Common myeloid progenitor, CD34-positive (primary cell): ENCODE results near the gene IKZF5.

ENCODE experiments used
- CTCF ChIA-PET: fragments of 350-600 bp; sonication (Branson Sonifier 250); formaldehyde crosslinking; loops from one replicate; lab custom pipeline; 2021; ENCODE audit warnings: antibody characterized with exemption; lab: Charles Lee
- POLR2A ChIA-PET: fragments of 350-600 bp; sonication (Branson Sonifier 250); formaldehyde crosslinking; loops from one replicate; lab custom pipeline; 2021; ENCODE audit warnings: antibody characterized with exemption; lab: Charles Lee
- DNase-seq, 3 donors: peaks; one replicate each; pipeline versions ENCODE4 v3.0.0 to v3.0.0-alpha.2; 2013
- H3K27ac ChIP-seq, 2 experiments: 1 replicate in 1 of 2; 2 replicates in 1 of 2; pipeline ENCODE4 v1.7.0; 2013; ENCODE audit warnings: inconsistent platforms in 2 of 2, low read length in 2 of 2, mild to moderate bottlenecking in 2 of 2, low read depth in 1 of 2, moderate library complexity in 1 of 2; ENCODE audit not compliant: severe bottlenecking in 2 of 2, insufficient read depth in 1 of 2, poor library complexity in 1 of 2
- H3K27me3 ChIP-seq, 5 experiments: replicated peaks in 2 of 5; 1 replicate in 3 of 5; 2 replicates in 2 of 5; pipeline versions ENCODE4 v1.6.1 to v1.7.0; 2013; ENCODE audit warnings: low read length in 4 of 5, mild to moderate bottlenecking in 2 of 5, moderate library complexity in 2 of 5, inconsistent platforms in 1 of 5; ENCODE audit not compliant: insufficient read depth in 5 of 5, control insufficient read depth in 4 of 5
- H3K36me3 ChIP-seq, 4 experiments: 1 replicate in 2 of 4; 2 replicates in 2 of 4; pipeline versions ENCODE4 v1.6.1 to v1.7.0; 2013; ENCODE audit warnings: low read length in 3 of 4, control low read depth in 1 of 4, mild to moderate bottlenecking in 1 of 4; ENCODE audit not compliant: control insufficient read depth in 4 of 4, insufficient read depth in 4 of 4
- H3K4me1 ChIP-seq, 4 experiments: 1 replicate in 3 of 4; 2 replicates in 1 of 4; pipeline versions ENCODE4 v1.6.1 to v1.7.1; 2013; ENCODE audit warnings: low read length in 3 of 4, mild to moderate bottlenecking in 3 of 4, control low read depth in 1 of 4, inconsistent platforms in 1 of 4, moderate library complexity in 1 of 4; ENCODE audit not compliant: control insufficient read depth in 4 of 4, insufficient read depth in 4 of 4; ENCODE audit errors: control extremely low read depth in 1 of 4
- H3K4me3 ChIP-seq, 7 experiments: 1 replicate in 4 of 7; 2 replicates in 3 of 7; pipeline versions ENCODE4 v1.5.1 to v1.7.0; 2013; ENCODE audit warnings: mild to moderate bottlenecking in 7 of 7, low read length in 6 of 7, moderate library complexity in 6 of 7, inconsistent platforms in 2 of 7, low read depth in 2 of 7, control low read depth in 1 of 7; ENCODE audit not compliant: insufficient read depth in 4 of 7, control insufficient read depth in 1 of 7; ENCODE audit errors: extremely low read depth in 1 of 7
- H3K9me3 ChIP-seq, 5 experiments: 1 replicate in 4 of 5; 2 replicates in 1 of 5; pipeline versions ENCODE4 v1.6.1 to v1.7.1; 2013; ENCODE audit warnings: low read length in 4 of 5, mild to moderate bottlenecking in 2 of 5, inconsistent platforms in 1 of 5, low read depth in 1 of 5, moderate library complexity in 1 of 5; ENCODE audit not compliant: control insufficient read depth in 4 of 5, insufficient read depth in 2 of 5; ENCODE audit errors: control extremely low read depth in 1 of 5
- WGBS: methylation state at CpG from one replicate; pipeline ENCODE4 v1.1.5; 2013; ENCODE audit not compliant: insufficient coverage; 5-methylcytosine and 5-hydroxymethylcytosine counted together

The IKZF5 gene

DNA sequence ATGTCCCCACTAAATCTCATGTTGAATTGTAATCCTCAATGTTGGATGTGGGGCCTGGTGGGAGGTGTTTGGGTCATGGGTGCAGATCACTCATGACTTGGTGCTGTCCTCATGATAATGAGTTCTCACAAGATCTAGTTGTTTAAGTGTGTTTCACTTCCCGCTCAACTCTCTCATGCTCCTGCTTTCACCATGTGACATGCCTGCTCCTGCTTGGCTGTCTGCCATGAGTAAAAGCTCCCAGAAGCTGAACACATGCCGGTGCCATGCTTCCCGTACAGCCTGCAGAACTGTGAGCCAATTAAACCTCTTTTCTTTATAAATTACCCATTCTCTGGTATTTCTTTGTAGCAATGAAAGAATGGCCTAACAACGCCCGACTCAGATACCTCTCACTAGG is 34.6 kb downstream of the IKZF5 start:
- H3K9me3 ChIP-seq, result no peaks in the 10 kb centered on the region
- CTCF ChIA-PET, result no interaction called here
- H3K27me3 ChIP-seq, result no peaks in the 10 kb centered on the region
- POLR2A ChIA-PET, result no interaction called here
- no peak for DNase-seq
- H3K36me3 ChIP-seq, result no peaks in the 10 kb centered on the region
- H3K4me3 ChIP-seq, result no peak overlapping the region
- no peaks in the 10 kb centered on the region for H3K4me1 ChIP-seq
- 100% methylated on average over 3 of the region's 5 CpGs for WGBS
- no peak overlapping the region for H3K27ac ChIP-seq

DNA sequence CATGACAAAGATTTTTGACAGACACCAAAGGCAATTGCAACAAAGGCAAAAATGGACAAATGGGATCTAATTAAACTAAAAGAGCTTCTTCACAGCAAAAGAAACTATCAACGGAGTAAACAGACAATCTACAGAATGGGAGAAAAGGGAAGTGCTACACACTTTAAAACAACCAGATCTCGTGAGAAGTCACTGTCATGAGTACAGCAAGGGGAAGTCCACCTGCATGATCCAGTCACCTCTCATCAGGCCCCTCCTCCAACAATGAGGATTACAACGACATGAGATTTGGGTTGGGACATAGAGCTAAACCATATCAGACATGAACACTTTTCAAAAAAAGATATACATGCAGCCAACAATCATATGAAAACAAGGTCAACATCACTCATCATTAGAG is 39.9 kb downstream of the IKZF5 start:
- POLR2A ChIA-PET, result no interaction called here
- CTCF ChIA-PET, result no interaction called here
- Histone ChIP-seq H3K9me3 (peaks cover 0 to 34% (median 16%) of the 10 kb centered on the region in 5 experiments), H3K36me3 (no peaks in the 10 kb centered on the region), H3K27me3 (no peaks in the 10 kb centered on the region), H3K27ac (no peak overlapping the region), H3K4me3 (no peak overlapping the region), H3K4me1 (no peaks in the 10 kb centered on the region)
- no CpG with 5 or more reads among the region's 3 CpGs for WGBS
- no peak for DNase-seq

DNA sequence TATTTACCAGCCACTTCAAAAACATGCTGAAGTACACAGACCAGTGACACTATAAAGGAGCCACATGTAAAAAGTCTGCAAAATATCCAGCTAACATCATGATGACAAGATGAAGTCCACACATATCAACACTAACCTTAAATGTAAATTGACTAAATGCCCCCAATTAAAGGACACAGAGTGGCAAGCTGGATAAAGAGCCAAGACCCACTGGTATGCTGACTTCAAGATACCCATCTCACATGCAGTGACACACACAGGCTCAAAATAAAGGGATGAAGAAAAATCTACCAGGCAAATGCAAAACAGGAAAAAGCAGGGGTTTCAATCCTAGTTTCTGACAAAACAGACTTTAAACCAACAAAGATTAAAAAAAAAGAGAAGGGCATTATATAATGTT is 41.7 kb downstream of the IKZF5 start:
- Histone ChIP-seq H3K27ac (no peak overlapping the region), H3K27me3 (no peaks in the 10 kb centered on the region), H3K4me1 (no peaks in the 10 kb centered on the region), H3K4me3 (no peak overlapping the region), H3K9me3 (peaks cover 0 to 36% (median 16%) of the 10 kb centered on the region in 5 experiments), H3K36me3 (no peaks in the 10 kb centered on the region)
- DNase-seq, result peak in 2 of 3 donors; percentile 14 to 25
- POLR2A ChIA-PET, result no interaction called here
- CTCF ChIA-PET, result interaction anchor here (1.5 kb wide), 1 partner anchor 13 kb away, joined by 5 read pairs; the partner anchor contains the start of gene PSTK

DNA sequence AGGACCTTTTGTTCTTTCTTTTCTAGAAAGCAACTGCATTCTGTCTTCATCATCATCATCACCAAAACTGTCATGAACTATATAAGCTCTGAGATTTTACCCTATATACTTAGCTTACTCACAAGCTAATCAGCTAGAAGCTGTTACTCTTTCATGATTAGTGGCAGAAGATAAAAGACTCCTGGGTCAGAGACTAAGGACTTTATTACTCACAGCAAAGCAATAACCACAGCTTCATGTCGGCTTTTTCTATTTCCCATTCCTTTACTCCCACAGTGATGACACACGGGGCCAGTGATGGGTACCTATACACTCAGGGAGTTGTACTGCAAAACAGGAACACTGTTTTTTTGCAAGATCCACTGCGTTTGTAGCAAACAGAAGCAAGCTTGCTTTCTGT is 46.2 kb downstream of the IKZF5 start:
- no peaks in the 10 kb centered on the region for H3K4me1 ChIP-seq
- POLR2A ChIA-PET, result no interaction called here
- 76% methylated on average over 2 of the region's 3 CpGs for WGBS
- H3K27ac ChIP-seq, result no peak overlapping the region
- peaks cover 0 to 2% (median 0%) of the 10 kb centered on the region in 5 experiments for H3K27me3 ChIP-seq
- peaks cover 0 to 26% (median 13%) of the 10 kb centered on the region in 5 experiments for H3K9me3 ChIP-seq
- no peaks in the 10 kb centered on the region for H3K36me3 ChIP-seq
- no peak overlapping the region for H3K4me3 ChIP-seq
- CTCF ChIA-PET, result no interaction called here
- DNase-seq, result no peak

DNA sequence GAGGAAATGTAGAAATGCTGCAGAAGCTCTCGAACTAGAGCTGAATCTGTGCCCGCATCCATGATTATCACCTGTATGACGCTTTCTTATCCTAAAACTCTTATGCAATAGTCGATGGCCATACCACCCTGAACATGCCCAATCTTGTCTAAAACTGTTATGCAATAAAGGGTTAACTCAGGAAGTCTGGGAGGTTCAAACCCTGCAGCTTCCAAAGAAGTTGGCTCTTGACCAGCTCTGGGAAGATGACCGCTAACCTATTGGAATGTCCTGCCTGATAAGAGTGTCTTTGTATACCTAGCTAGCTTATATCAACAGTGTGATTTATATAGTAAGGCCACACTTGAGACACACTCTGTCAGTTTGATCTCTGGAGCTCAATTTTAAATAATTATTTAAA is 51.1 kb downstream of the IKZF5 start:
- ChIA-PET POLR2A (no interaction called here), CTCF (no interaction called here)
- Histone ChIP-seq H3K9me3 (peaks cover 0 to 7% (median 6%) of the 10 kb centered on the region in 5 experiments), H3K27me3 (peaks cover 0 to 6% (median 0%) of the 10 kb centered on the region in 5 experiments), H3K4me3 (no peak overlapping the region), H3K27ac (no peak overlapping the region), H3K36me3 (no peaks in the 10 kb centered on the region), H3K4me1 (peaks cover 0 to 16% (median 12%) of the 10 kb centered on the region in 4 experiments)
- no peak for DNase-seq
- 96% methylated on average over 4 of the region's 5 CpGs for WGBS

DNA sequence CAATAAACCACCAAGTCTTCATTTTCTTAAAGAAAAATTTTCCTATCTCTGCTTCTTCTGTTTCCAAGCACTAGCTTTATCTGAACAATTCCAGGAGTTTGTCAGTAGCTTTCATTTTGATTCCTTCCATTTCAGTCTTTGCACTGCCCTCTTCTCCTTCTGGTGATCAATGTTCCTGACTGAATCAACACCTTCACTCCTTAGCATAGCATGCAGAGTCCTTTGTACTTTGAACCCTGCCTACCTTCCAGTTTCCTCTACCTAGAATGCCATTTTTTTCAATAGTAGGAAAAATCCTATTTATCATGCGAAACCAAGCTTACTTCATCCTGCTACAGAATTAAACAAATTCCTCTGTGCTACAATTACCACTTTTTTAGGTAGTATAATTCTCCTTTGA is 52.7 kb downstream of the IKZF5 start:
- no peak overlapping the region for H3K4me3 ChIP-seq
- whole genome bisulfite sequencing, result no CpG with 5 or more reads among the region's 1 CpG
- no peaks in the 10 kb centered on the region for H3K36me3 ChIP-seq
- peaks cover 0 to 7% (median 6%) of the 10 kb centered on the region in 5 experiments for H3K9me3 ChIP-seq
- no peak overlapping the region for H3K27ac ChIP-seq
- CTCF ChIA-PET, result interaction anchor here (1.0 to 1.2 kb wide), 2 partner anchors 22 to 25 kb away, joined by 4 read pairs; no protein-coding TSS in a partner anchor
- POLR2A ChIA-PET, result no interaction called here
- DNase-seq, result no peak
- peaks cover 0 to 16% (median 12%) of the 10 kb centered on the region in 4 experiments for H3K4me1 ChIP-seq
- peaks cover 0 to 6% (median 0%) of the 10 kb centered on the region in 5 experiments for H3K27me3 ChIP-seq

DNA sequence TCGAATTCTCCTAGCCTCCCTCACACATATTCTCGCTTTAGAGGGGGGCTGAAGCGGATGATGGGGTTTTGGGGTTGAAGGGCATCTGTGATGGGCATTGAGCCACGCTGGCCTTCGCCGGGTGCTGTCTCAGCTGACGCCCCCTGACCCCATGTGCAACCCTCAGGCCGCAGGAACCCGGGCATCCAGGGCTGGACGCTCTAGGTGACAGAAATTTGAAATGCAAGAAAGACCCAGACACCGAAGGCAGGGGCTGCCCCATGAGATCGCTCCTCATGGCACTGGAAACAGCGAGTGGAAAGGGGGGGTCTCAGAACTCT is 53.9 kb downstream of the IKZF5 start:
- Histone ChIP-seq H3K4me1 (peaks cover 0 to 16% (median 12%) of the 10 kb centered on the region in 4 experiments), H3K27me3 (peaks cover 0 to 6% (median 0%) of the 10 kb centered on the region in 5 experiments), H3K4me3 (peak overlapping the region in 3 of 7 experiments; percentile 78 to 91 (median 82)), H3K36me3 (peaks cover 0 to 6% (median 1%) of the 10 kb centered on the region in 4 experiments), H3K9me3 (peaks cover 0 to 7% (median 6%) of the 10 kb centered on the region in 5 experiments), H3K27ac (no peak overlapping the region)
- CTCF ChIA-PET, result no interaction called here
- no peak for DNase-seq
- POLR2A ChIA-PET, result no interaction called here
- 78% methylated on average over 11 of the region's 13 CpGs for WGBS
